Astrocyte (in vitro differentiated cells and primary cell): Measurements from ENCODE around the gene TAF4. TPM values are rescaled to one million over a fixed set of nuclear protein-coding genes. Genes with fewer than 3 reads are reported as not detected.
"Not testable (repeated sequence)": the region's sequence is repeated elsewhere in the genome, so short reads cannot be mapped to it uniquely, and the experiment has no call there.

ENCODE experiments used
- DNase-seq: peaks from one replicate; pipeline ENCODE4 v3.0.0-alpha.2; 2010; ENCODE audit warnings: low read depth
- FAIRE-seq: peaks from 2 replicates; lab custom pipeline; 2011; peaks lifted over from hg19 to GRCh38; lab: Jason Lieb, UNC
- H2AFZ ChIP-seq: 2 replicates; pipeline ENCODE4 v1.6.0; 2012; ENCODE audit warnings: low read depth, low read length, inconsistent platforms
- H3K27ac ChIP-seq: 2 replicates; pipeline ENCODE4 v1.5.1; 2011; ENCODE audit warnings: low read depth, low read length, inconsistent platforms
- H3K27me3 ChIP-seq: 2 replicates; pipeline ENCODE4 v1.6.0; 2011; ENCODE audit warnings: low read length, inconsistent platforms; ENCODE audit not compliant: insufficient read depth
- H3K36me3 ChIP-seq: 2 replicates; pipeline ENCODE4 v1.5.1; 2011; ENCODE audit warnings: low read length, inconsistent platforms; ENCODE audit not compliant: insufficient read depth
- H3K4me1 ChIP-seq: 2 replicates; pipeline ENCODE4 v1.5.1; 2011; ENCODE audit warnings: low read length, inconsistent platforms; ENCODE audit not compliant: insufficient read depth
- H3K4me2 ChIP-seq: 2 replicates; pipeline ENCODE4 v1.6.0; 2012; ENCODE audit warnings: low read length, inconsistent platforms
- H3K4me3 ChIP-seq: 2 replicates; pipeline ENCODE4 v1.5.1; 2011; ENCODE audit warnings: low read depth, mild to moderate bottlenecking, low read length, inconsistent platforms; ENCODE audit not compliant: insufficient read depth
- H3K79me2 ChIP-seq: 2 replicates; pipeline ENCODE4 v1.6.0; 2012; ENCODE audit warnings: mild to moderate bottlenecking, low read length, inconsistent platforms; ENCODE audit not compliant: insufficient read depth
- H3K9ac ChIP-seq: 2 replicates; pipeline ENCODE4 v1.6.0; 2012; ENCODE audit warnings: mild to moderate bottlenecking, low read length, inconsistent platforms
- H3K9me3 ChIP-seq: 2 replicates; pipeline ENCODE4 v1.5.1; 2012; ENCODE audit warnings: low read depth, mild to moderate bottlenecking, low read length, inconsistent platforms; ENCODE audit not compliant: insufficient read depth
- H4K20me1 ChIP-seq: 2 replicates; pipeline ENCODE4 v1.6.0; 2012; ENCODE audit warnings: low read length, inconsistent platforms; ENCODE audit not compliant: insufficient read depth
- H3K27ac Mint-ChIP-seq: one replicate; pipeline ENCODE4 v1.8.0; 2021; ENCODE audit warnings: mild to moderate bottlenecking, mixed read lengths; ENCODE audit not compliant: unreplicated experiment
- H3K27me3 Mint-ChIP-seq: one replicate; pipeline ENCODE4 v1.8.0; 2021; ENCODE audit warnings: low read depth, mixed read lengths; ENCODE audit not compliant: unreplicated experiment
- H3K36me3 Mint-ChIP-seq: one replicate; pipeline ENCODE4 v1.8.0; 2021; ENCODE audit warnings: low read depth, mixed read lengths; ENCODE audit not compliant: unreplicated experiment
- H3K4me1 Mint-ChIP-seq: one replicate; pipeline ENCODE4 v1.8.0; 2021; ENCODE audit warnings: low read depth, mixed read lengths; ENCODE audit not compliant: unreplicated experiment
- H3K4me3 Mint-ChIP-seq: one replicate; pipeline ENCODE4 v1.8.0; 2021; ENCODE audit warnings: mild to moderate bottlenecking, moderate library complexity, mixed read lengths; ENCODE audit not compliant: unreplicated experiment
- H3K9me3 Mint-ChIP-seq: one replicate; pipeline ENCODE4 v1.8.0; 2021; ENCODE audit warnings: mild to moderate bottlenecking, mixed read lengths; ENCODE audit not compliant: unreplicated experiment
- CTCF ChIP-seq: IDR thresholded peaks from 2 replicates; pipeline ENCODE4 v1.5.1; 2011; ENCODE audit warnings: low read depth, mild to moderate bottlenecking, inconsistent platforms, low read length, moderate library complexity; ENCODE audit not compliant: insufficient read depth
- EZH2 ChIP-seq: IDR thresholded peaks from 2 replicates; pipeline ENCODE4 v1.6.1; 2012; ENCODE audit warnings: mild to moderate bottlenecking, low read length, inconsistent platforms; ENCODE audit not compliant: insufficient read depth
- total RNA-seq: library from RNA; stranded (reverse); gene quantifications from 2 replicates; pipeline ENCODE4 v1.2.1, GENCODE V29; 2021

The TAF4 gene
- total RNA-seq, 1 donor from 2014 or later, result 11.8 TPM

GRCh38 chr20:62085206-62085605 is 19.5 kb upstream of the TAF4 start:
- peaks cover 2% of the 10 kb centered on the region for H3K36me3 Mint-ChIP-seq
- no peak for FAIRE-seq
- H3K4me3 Mint-ChIP-seq, result no peak overlapping the region
- Histone ChIP-seq H3K79me2 (no peaks in the 10 kb centered on the region), H2AFZ (no peak overlapping the region), H3K9ac (no peak overlapping the region), H3K4me1 (peaks cover 4% of the 10 kb centered on the region), H3K36me3 (no peaks in the 10 kb centered on the region), H3K9me3 (no peaks in the 10 kb centered on the region), H3K4me2 (no peak overlapping the region), H3K27me3 (peaks cover 2% of the 10 kb centered on the region), H3K27ac (no peak overlapping the region), H4K20me1 (no peaks in the 10 kb centered on the region), H3K4me3 (no peak overlapping the region)
- peaks cover 9% of the 10 kb centered on the region for H3K9me3 Mint-ChIP-seq
- peaks cover 20% of the 10 kb centered on the region for H3K27me3 Mint-ChIP-seq
- H3K4me1 Mint-ChIP-seq, result no peaks in the 10 kb centered on the region
- no peak for DNase-seq
- TF ChIP-seq CTCF (no peak), EZH2 (no peak)
- peak overlapping the region; percentile 53 for H3K27ac Mint-ChIP-seq

DNA sequence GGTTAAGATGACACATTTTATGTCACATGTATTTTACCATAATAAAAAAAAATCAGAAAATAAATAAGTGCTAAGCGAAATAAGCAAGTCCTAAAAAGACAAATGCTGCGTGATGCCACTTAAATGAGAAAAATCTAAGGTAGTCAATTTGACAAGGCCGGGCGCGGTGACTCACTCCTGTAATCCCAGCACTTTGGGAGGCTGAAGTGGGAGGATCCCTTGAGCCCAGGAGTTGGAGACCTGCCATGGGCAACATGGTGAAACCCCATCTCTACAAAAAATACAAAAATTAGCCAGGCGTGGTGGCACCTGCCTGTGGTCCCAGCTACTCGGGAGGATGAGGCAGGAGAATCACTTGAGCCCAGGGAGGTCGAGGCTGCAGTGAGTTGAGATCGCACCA is 18.5 kb upstream of the TAF4 start:
- not testable (repeated sequence) for H3K27ac Mint-ChIP-seq, H3K4me2 ChIP-seq, H3K4me3 Mint-ChIP-seq, H4K20me1 ChIP-seq, H3K36me3 ChIP-seq, H3K9ac ChIP-seq, H2AFZ ChIP-seq, FAIRE-seq, DNase-seq, H3K4me3 ChIP-seq, H3K27ac ChIP-seq, H3K9me3 ChIP-seq, H3K4me1 Mint-ChIP-seq, H3K4me1 ChIP-seq, H3K27me3 ChIP-seq, H3K79me2 ChIP-seq, H3K36me3 Mint-ChIP-seq
- peaks cover 24% of the 10 kb centered on the region for H3K27me3 Mint-ChIP-seq
- peaks cover 10% of the 10 kb centered on the region for H3K9me3 Mint-ChIP-seq

- Histone ChIP-seq H3K4me1 (peaks cover 4% of the 10 kb centered on the region), H3K9ac (no peak overlapping the region), H3K4me3 (no peak overlapping the region), H2AFZ (no peak overlapping the region), H3K79me2 (no peaks in the 10 kb centered on the region), H3K27ac (no peak overlapping the region), H3K4me2 (no peak overlapping the region), H3K9me3 (no peaks in the 10 kb centered on the region), H4K20me1 (no peaks in the 10 kb centered on the region), H3K36me3 (no peaks in the 10 kb centered on the region), H3K27me3 (peaks cover 2% of the 10 kb centered on the region)
- no peaks in the 10 kb centered on the region for H3K4me1 Mint-ChIP-seq
- TF ChIP-seq EZH2 (no peak), CTCF (no peak)
- H3K27ac Mint-ChIP-seq, result no peak overlapping the region
- peaks cover 28% of the 10 kb centered on the region for H3K27me3 Mint-ChIP-seq
- H3K36me3 Mint-ChIP-seq, result peaks cover 2% of the 10 kb centered on the region
- FAIRE-seq (no peak), DNase-seq (no peak)
- H3K9me3 Mint-ChIP-seq, result peaks cover 17% of the 10 kb centered on the region
- no peak overlapping the region for H3K4me3 Mint-ChIP-seq
These were observed 17.6 kb upstream of the TAF4 start for GRCh38 chr20:62083312-62083711.
